ENCODE results near the gene LRTM2. TPM values are rescaled to one million over a fixed set of nuclear protein-coding genes. Genes with fewer than 3 reads are reported as not detected.

The LRTM2 gene
- total RNA-seq, 3 donors from 2014 or later = not detected

- ATAC-seq = no peak
- no peak for TF ChIP-seq CTCF (IDR thresholded peaks at IDR 0.05)
- H3K4me3 ChIP-seq = no peak overlapping the region
- no peaks in the 10 kb centered on the region for H3K9me3 ChIP-seq
- no peaks in the 10 kb centered on the region for H3K4me1 ChIP-seq (ENCODE audit: low read depth)
- no peaks in the 10 kb centered on the region for H3K36me3 ChIP-seq (ENCODE audit: low read depth)
- DNase-seq = no peak
- intact Hi-C loops (cut with DNase I, micrococcal nuclease) = no loop called here
These were observed 18.6 kb downstream of the LRTM2 start for GRCh38 chr12:1838994-1839365.

DNA sequence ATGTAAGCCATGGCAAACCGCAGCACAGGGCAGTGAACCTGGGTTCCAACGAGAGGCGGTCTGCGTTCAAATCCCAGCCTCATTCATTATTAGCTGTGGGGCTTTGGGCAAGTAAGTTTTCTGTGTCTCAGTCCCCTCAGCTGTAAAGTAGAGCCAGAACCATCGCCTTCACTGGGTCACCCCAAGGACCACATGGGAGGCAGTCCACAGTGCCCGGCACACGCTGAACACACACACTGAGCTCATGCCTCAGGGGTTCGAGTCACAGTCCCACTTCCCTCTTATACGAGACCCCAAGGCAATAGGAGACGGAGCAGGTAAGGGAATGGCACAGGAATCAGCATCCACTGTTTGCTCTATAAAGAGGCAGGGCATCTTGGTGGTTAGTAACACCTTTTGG, 19.1 kb downstream of the LRTM2 start:
- no peaks in the 10 kb centered on the region for H3K9me3 ChIP-seq
- DNase-seq (no peak), ATAC-seq (no peak)
- intact Hi-C loops (cut with DNase I, micrococcal nuclease) = no loop called here
- TF ChIP-seq CTCF (IDR thresholded peaks at IDR 0.05) = no peak
- no peak overlapping the region for H3K4me3 ChIP-seq
- no peaks in the 10 kb centered on the region for H3K36me3 ChIP-seq (ENCODE audit: low read depth)
- no peaks in the 10 kb centered on the region for H3K4me1 ChIP-seq (ENCODE audit: low read depth)

- ATAC-seq (no peak), DNase-seq (peak in 1 of 3 donors; percentile 22)
- no peaks in the 10 kb centered on the region for H3K36me3 ChIP-seq (ENCODE audit: low read depth)
- intact Hi-C loops (cut with DNase I, micrococcal nuclease) = no loop called here
- no peak for TF ChIP-seq CTCF (IDR thresholded peaks at IDR 0.05)
- H3K4me3 ChIP-seq = no peak overlapping the region
- H3K9me3 ChIP-seq = no peaks in the 10 kb centered on the region
- H3K4me1 ChIP-seq (ENCODE audit: low read depth) = no peaks in the 10 kb centered on the region
These were observed 19.9 kb downstream of the LRTM2 start for GRCh38 chr12:1839956-1840951.

DNA sequence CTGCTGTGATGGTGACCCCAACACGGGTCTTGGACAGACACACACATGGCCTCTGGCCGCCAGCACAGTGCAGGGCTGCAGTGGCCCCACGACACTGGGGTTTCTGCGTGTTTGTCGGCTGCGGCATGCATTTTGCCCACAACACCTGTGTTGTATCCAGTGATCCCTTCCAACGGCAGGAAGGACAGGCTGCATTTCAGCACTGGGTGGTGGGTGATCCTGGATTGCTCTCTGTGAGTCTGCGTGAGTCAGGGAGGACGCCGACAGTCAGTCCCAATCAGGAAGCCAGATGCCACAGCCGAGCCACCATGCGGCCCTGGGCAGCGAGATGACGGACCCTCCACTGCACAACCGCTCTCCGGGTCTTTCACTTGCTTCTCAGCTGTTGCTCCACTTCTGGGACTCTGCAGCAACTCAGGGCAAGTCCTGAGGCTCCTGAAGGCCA, 20.6 kb downstream of the LRTM2 start:
- TF ChIP-seq CTCF (IDR thresholded peaks at IDR 0.05) = no peak
- Histone ChIP-seq H3K4me1 (ENCODE audit: low read depth) (no peaks in the 10 kb centered on the region), H3K9me3 (no peaks in the 10 kb centered on the region), H3K4me3 (no peak overlapping the region), H3K36me3 (ENCODE audit: low read depth) (no peaks in the 10 kb centered on the region)
- DNase-seq (peak in 1 of 3 donors; percentile 38), ATAC-seq (no peak)
- intact Hi-C loops (cut with DNase I, micrococcal nuclease) = no loop called here

- intact Hi-C loops (cut with DNase I, micrococcal nuclease) = no loop called here
- DNase-seq (no peak), ATAC-seq (no peak)
- Histone ChIP-seq H3K9me3 (no peaks in the 10 kb centered on the region), H3K36me3 (ENCODE audit: low read depth) (no peaks in the 10 kb centered on the region), H3K4me1 (ENCODE audit: low read depth) (no peaks in the 10 kb centered on the region), H3K4me3 (no peak overlapping the region)
- TF ChIP-seq CTCF (IDR thresholded peaks at IDR 0.05) = no peak
These were observed 21.3 kb downstream of the LRTM2 start for GRCh38 chr12:1841586-1842182.
